GM18873 (cell line): Measurements from ENCODE around the gene ABCG1.

Experiments used
- ATAC-seq: cut with Tn5 transposase; IDR thresholded peaks from one replicate; pipeline ENCODE4 v1.9.1; 2021; ENCODE audit warnings: mild to moderate bottlenecking, moderate library complexity, moderate number of reproducible peaks; ENCODE audit not compliant: unreplicated experiment, low FRiP score

ABCG1 gene

DNA sequence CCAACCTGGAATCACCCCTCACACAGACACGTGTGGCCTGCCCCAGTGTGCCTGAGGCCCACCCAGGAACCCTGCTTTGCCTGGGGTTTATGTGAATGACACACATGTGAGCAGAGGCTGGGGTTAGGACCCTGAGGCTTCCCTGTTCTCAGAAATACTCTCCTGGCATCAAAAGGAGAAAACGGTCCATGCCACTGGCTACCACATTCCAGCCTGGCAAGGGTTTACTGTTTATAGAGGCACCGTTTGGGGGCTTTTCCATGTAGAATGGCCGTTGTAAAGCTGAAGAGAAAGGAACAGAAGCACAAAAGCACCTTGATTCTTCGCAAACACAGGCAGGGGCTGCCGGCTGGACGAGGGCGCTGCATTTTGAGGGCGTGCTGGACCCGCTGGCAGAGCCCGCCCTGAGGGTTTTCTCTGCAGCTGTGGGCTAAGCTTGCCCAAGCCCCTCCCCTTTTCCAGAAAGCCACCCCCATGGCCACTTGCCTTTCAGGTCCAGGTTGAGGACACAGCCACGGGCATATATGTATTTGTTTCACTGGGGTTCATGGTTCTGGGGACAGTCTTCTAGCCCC, 83.2 kb downstream of the ABCG1 start:
- ATAC-seq = no peak

DNA sequence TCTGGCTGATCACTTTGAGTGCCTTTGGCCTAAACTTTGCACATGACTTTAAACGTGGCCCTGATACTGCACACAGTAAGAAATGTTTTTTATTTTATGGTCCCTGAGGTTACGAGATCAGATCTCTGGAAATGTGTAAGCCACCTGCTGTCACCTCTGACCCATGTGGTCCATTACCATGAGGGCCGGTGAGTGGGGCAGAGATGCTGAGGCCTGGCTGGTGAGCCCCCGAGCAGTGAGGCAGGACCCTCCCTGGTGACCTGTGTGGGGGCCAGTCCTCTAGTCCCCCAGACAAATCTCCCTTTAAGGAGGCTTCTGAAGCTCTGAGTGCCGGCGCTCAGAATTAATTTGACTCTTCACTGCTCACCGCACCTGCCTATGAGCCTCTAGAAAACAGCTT, 83.9 kb downstream of the ABCG1 start:
- no peak for ATAC-seq

DNA sequence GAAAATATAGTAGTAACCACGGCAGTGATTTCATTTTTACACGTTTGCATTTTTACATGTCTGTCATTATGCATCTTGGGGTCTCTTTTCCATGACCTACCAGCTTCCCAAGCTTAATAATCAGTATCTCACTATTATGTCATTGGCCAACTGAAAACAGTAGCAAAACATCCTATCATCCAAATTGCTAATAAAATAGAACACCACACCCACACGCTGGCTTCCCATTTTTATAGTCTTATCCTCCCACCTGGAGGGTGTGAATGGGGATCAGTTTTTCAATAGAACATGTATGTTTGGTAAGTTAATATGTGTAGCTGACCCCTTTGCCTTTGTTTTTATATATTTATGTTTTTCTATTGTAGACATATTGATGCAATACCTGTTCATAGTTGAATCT, 84.5 kb downstream of the ABCG1 start:
- ATAC-seq = no peak

DNA sequence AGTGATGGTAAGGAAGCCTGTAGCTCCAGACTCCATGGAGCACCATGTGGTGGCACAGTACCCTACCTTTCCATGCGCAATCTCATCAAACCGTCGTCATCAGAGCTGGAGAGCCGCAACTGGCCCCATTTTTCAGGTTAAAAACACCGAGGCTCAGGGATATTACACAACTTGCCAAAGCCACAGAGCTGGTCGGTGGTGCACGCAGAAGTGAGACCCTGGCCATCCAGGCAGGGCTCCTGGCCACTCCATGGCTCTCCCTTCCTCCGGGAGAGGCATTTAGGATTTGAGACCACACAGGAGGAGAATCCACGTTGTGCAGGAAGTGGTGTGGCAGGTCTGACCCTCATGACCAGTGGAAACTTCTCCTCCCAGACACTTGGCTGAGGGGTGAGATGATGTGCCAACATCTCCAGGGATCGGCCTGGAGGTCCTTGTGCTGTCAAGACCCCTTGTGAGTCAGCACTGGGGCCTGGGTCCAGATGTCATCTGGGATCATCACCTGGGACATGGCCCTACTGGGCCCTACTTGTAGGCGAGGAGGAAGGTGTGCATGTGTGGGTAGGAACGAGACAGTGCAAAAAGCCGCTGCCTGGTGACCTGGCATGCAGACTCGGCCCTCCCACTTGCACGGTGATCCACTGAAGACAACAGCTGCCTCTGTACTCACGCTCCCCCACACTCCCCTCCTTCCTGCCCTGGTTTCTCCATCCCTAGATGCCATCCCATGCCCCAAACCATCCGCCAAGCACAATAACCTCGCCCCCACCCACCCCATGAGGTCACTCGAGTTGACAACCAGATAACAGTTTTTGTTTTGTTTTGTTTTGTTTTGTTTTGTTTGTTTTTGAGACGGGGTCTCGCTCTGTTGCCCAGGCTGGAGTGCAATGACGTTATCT, 85.9 kb downstream of the ABCG1 start:
- ATAC-seq = no peak

DNA sequence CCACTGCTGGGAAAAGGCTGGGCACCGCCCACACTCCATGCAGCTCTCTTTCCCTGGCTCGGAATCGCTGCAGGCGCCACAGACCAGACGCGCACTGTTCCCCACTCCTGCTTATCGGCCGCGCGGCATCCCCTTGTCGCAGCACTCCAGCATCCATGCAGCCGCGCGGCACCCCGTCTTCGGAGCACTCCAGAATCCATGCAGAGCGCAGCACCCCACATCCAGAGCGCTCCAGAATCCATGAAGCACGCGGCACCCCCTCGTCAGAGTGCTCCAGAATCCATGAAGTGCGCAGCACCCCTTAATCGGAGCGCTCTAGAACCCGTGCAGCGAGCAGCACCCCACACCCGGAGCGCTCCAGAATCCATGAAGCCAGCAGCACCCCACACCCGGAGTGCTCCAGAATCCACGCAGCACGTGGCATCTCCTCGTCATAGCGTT, 86.8 kb downstream of the ABCG1 start:
- ATAC-seq = no peak

DNA sequence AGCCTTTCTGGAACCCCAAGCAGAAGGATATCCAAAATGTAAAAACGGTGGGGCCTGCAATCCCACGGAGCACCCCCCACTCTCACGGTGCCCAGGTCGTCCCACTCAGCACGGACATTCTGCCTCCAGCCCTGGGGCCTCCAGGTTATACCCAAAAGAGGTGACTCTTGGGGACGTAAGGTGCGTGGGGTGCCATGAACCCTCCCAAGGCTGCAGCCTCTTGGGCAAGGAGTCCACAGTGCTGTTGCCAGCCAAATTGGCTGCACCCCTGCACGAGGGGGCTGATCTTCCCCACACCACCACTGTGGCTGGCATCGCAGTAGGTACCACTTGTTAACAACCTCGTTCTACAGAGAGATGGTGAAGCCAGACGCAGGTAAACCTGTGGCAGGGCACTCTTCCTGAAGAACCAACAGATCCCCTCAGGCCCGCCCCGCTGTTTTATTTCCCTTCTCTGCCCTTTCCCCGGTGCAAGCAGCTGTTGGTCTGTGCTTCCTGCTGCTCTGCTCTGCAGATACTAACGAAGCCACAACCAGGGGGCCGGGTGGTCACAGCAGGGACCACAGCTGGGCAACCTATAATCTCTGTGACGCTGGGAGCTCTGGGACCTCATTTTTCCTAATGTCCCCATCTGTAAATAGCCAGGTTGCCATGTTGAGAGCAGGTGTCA, 87.6 kb downstream of the ABCG1 start:
- ATAC-seq = no peak

DNA sequence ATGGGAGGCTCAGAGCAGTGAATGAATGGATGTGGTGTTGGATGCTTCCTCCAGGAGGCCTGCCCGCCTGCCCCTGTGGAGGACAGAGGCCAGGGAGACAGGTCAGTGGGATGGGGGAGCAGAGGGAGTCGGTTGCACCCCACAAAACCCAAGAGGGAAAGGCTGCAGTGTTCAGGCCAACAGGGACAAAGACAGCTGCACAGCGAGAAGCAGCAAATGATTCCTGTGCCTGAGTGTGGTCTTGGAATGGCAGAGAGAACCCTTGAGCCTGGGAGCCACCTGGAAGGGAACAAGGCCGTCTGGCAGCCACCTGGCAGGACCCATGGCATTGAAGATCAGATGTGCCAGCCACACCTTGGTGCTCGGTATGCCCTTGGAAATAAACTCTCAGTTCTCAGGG, 88.2 kb downstream of the ABCG1 start:
- no peak for ATAC-seq

DNA sequence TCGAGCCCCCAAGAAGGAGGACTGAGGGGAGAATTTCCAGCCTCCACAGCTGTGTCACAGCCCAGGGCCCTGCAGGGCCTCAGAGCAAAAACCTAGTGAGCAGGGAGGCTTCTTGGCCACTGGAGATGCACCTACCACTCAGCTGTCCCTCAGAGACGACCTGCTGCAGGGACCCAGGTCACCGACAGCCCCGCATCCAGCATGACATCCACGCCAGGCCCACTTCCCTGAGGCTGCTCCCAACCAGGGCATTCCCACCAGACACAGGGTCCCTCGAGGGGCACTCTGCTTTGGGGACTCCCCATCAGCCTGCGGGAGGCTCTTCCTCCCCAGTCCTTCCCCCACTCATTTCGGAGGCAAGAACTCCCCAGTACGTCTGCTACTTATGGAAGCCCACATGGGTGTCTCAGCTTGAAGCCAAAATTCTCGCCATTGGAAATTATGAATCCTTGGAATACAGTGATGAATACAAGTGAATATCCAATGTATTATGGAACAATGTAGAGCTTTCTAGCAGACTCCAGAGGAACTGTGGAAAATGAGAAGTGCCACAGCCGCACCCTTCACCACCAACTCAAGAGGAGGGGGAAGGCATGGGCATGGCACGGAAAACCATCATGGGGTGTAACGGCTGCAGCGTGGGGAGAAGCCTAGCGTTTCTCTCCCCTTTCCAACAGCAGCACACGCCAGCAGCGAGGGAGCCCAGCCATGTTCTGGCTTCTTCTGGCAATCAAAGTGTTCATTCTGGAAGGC, 89.4 kb downstream of the ABCG1 start:
- no peak for ATAC-seq

DNA sequence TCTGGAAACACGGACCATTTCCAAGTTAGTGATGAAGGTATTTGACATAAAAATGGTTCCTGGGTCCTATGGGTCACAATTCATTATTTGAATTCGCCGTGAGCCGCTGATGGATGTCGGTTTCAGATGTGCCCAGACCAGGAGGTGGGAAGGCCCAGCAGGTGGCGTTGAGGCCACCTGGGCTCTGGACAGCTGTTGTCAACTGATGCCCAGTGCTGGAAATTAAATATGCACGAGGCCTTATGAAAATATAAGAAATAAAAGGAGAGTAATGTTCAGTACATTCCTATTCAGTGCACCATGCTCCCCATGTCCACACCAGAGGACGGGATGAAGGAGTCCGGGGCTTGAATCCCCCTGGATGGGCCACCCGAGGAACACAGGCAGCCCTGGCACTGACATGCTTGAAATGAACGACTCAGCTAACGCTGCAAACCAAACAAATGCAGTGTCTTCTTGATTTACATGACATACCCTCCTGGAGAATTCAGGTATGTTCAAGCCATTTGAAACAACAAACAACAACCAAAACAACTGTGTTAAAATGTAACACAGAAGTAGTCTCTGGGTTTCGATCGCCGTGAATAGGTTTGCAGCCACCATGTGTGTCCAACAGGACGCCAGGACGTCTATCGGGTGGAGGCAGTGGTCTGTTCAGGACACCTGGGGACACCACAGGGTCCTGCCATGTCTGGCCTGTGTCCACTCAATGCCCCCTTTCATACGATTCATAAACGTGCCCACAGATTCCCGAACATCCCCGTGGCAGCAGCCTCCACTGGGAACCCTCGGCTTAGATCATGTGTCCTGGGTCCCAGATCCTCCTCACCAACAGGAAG, 90.2 kb downstream of the ABCG1 start:
- ATAC-seq = no peak

DNA sequence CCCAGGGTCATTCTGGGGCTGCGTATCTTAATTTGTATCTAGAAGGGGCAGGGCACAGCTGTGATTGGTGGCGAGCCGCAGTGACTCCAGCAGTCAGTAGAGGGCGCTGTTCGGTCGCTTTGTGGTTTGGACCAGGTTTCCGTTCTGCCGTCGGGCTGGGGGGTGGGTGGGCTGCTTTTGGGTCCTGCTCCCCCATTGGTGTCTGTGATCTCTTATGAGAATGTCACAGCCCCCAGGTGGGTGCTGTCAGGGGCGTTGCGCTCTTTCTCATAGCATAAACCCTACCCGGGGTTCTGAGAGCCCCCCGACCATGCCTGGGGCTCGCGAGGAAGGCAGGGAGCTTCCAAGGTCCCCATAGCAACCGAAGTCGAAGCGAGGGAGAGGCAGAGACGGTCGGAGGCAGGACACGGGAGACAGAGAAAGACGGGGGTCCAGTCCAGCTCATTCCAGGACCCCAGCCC, 90.8 kb downstream of the ABCG1 start:
- ATAC-seq = no peak

DNA sequence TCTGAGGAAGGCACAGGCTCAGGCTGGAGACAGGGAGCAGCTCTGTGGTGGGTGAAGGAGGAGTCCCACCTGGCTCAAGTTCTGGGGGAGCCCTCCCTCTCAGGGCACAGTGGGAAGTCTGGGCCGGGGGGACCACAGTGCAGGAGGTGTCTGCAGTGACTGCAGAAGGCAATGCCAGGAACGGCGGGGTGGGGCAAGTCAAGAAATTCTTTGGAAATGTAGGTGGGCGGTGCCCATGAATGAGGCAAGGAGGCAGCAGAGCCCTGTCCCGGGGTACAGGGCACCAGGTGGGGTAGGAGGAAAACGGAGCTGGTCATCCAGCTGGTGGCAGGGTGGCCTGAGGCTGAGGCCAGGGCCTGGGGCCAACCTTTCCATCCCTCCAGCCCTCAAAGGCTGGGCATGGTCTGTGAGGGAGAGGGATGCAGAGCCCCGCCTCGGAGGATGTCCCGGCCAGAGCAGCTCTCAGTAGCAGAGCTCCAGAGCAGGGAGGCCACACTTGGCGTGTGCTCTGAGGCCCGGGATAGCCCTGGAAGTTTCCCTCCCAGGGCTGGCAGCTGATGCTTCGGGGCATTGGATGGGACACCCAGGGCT, 91.6 kb downstream of the ABCG1 start:
- no peak for ATAC-seq

DNA sequence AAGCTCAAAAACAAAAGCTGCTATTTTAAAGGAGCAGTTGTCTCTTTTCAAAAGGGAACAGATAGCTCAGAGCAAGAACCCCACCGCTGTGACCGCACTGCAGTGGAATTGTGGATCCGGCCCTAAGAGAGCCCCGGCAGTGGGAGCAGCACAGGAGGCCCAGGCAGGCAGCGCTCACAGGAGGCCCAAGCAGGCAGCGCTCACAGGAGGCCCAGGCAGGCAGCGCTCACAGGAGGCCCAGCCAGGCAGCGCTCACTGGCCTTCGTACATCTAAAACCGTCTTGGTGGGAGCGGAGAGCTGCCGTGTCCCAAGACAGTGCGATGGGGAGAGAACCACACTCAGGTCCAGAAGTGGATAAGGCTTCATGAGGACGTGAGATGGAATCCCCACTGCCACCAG, 92.2 kb downstream of the ABCG1 start:
- ATAC-seq = no peak

DNA sequence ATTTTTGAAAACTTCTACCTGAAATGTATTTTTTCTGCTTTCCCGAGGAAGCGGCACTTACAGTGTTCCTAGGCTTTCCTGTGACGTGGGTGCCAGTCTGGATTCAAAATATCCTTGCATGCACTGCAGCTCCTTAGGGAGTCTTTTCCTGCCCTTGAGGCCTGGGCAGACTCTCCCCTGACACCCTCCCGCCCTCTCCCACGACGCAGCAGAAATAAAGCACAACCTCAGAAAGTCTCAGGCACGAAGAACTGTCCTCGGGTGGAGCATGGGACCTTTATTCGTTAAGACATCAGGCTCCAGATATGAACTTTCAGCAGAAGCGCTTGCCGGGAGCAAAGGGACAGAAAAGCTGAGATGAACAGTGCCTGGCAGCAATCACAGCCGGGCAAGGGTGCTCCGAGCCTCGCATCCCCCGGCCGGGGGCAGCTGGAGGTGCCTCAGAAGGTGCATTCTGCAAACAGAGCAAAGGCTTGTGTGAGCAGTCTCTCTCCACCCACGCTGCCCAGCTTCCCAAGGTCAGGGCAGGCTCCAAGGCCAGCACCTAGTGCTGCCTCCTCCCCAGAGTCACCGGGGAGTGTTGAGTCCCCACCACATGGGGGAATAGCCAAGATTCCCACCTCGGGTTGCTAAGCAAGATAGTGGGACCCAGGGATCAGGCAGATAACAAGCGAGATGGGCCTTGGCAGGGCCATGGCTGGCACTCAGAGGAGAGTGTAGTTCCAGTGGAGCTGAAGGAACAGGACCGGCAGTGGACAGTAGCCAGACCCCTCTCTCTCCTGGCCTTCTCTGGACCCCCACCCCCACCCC, 93.1 kb downstream of the ABCG1 start:
- ATAC-seq = no peak

DNA sequence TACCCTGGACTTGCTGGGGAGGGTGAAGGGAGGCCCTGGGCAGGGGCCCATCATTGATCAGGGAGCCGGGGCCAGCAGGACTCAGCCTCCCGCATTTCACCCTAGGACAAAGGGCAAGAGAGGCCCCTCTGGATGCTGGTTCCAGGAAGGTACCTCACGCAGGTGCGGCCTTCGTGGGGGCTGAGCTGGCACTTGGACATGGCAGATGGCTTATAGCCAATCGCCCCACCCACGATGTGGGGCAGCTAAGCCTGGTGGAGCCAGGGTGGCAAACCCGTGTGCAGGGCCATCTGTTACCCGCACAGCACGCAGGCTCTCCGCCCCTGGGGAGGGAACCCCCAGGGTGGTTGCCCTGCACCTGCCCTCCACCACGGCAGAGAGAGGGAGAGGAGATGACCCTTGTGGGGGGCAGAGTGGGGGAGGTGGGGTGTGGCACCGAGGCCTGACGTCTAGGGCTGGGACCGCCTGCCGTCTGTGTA, 93.7 kb downstream of the ABCG1 start:
- ATAC-seq = no peak

DNA sequence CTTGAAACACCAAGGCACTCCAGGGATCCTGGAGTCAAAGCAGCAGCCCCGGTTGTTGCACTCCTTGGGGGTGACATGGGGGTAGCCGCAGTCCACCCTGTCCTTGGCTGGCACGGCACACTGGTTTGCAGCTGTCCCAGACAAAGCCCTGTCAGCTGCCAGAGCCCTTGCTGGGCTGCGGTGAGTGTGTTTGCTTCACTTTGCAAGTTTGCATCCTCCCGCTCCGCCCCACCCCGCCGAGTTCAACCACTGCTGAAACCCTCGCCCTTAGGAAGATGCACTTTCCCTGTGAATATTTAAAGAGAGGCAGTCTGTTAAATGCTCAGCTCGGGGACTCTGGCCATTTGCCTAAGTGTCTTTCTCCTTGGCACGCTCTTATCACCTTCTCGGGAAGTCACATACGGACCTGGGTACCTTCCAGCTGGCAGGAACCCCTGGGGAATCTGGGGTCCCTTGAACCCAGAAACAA, 94.6 kb downstream of the ABCG1 start:
- no peak for ATAC-seq

DNA sequence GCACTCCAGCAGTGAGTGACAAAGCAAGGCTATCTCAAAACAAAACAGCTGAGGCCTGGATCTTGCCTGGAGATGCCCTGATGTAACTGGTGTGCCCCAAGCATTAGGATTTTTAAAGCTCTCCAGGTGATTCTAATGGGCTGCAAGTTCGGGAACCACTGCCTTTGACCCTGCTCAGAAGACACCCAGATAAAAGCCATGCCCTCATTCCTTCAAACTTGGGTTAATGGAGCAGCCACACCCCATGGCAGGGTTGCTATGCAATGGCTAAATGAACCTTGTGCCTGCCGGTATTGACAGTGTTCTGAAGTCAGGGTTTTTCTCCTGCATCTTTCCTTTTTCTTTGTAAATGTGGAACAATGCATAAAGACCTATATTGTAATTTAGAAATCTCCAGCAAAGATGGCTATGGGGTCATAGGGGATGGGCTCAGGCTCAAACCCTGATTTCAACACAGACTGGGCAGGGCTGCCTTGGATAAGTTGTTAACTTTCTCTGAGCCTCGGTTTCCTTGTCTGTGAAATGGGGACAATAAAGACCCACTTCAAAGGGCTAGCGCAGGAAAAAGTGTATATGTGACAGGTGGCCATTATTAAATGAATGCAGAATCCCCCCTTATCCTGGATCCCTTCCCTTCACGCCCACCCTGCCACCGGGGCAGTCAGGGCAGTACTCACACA, 95.8 kb downstream of the ABCG1 start:
- ATAC-seq = no peak

DNA sequence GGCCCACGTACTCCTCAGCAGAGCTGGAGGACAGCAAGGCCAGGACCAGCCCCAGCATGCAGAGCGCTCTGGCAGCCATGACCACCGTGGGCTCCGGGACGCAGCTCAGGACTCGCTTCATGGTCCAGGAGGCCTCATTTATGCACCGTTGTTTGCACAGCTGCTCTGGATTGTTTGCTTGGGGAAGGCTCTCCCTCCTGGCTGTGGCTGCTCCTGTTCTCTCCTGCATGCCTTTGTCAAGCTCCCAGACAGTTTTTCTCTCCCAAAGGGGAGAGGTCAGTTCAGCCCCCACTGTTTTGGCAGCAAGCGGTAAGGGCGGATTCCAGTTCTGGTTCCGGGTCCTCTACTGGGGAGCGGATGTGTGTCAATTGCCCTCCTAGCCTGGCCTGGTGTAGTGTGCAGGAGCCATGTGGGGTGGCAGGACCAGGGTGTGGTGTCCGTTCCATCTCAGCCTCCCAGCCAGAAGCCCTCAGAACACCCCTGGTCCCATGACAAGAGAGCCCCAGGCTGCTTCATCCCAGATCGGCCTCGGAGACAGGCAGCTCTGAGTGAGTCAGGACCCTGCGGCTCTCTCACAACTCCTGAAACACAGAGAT, 96.5 kb downstream of the ABCG1 start, which contains the start of gene TFF3:
TSS of gene TFF3 (minus strand) at position 114 of the 596 bp plus-strand sequence. CDS start at position 79, 35 bp downstream.
- ATAC-seq = no peak
